Natural killer cell (primary cell): ENCODE data around the gene POLRMT. TPM values are rescaled to one million over a fixed set of nuclear protein-coding genes. Genes with fewer than 3 reads are reported as not detected.
A peak's percentile ranks its signal among the peaks of the same experiment; 100 is the strongest.

ENCODE experiments used
- ATAC-seq, 3 donors: fragments of 150-1000 bp in 2 of 3; fragments of 200-7000 bp in 1 of 3; cut with Tn5 transposase; 1 replicate in 1 of 3; 2 replicates in 2 of 3; pipeline ENCODE4 v1.10.0; 2021; ENCODE audit warnings: mild to moderate bottlenecking in 2 of 3, moderate library complexity in 2 of 3
- DNase-seq, 2 donors: peaks; one replicate each; pipeline versions ENCODE4 v3.0.0 to v3.0.0-alpha.2; 2013 to 2021; ENCODE audit warnings: mixed read lengths in 1 of 2
- H3K27ac ChIP-seq: one replicate; pipeline ENCODE4 v1.5.1; 2013; ENCODE audit warnings: mild to moderate bottlenecking, low read length
- H3K27me3 ChIP-seq: one replicate; pipeline ENCODE4 v1.6.1; 2013; ENCODE audit warnings: low read length; ENCODE audit not compliant: control insufficient read depth, insufficient read depth
- H3K36me3 ChIP-seq: one replicate; pipeline ENCODE4 v1.6.1; 2013; ENCODE audit warnings: low read length; ENCODE audit not compliant: control insufficient read depth, insufficient read depth
- H3K4me1 ChIP-seq: one replicate; pipeline ENCODE4 v1.6.1; 2013; ENCODE audit warnings: low read length; ENCODE audit not compliant: control insufficient read depth, insufficient read depth
- H3K4me3 ChIP-seq: one replicate; pipeline ENCODE4 v1.5.1; 2013; ENCODE audit warnings: low read length
- H3K9me3 ChIP-seq: one replicate; pipeline ENCODE4 v1.6.1; 2013; ENCODE audit warnings: low read length; ENCODE audit not compliant: control insufficient read depth, insufficient read depth
- H3K27ac Mint-ChIP-seq, 2 donors: one replicate each; pipeline ENCODE4 v1.8.0; 2022; ENCODE audit warnings: mild to moderate bottlenecking in 2 of 2, mixed read lengths in 2 of 2, moderate library complexity in 1 of 2
- H3K27me3 Mint-ChIP-seq, 2 donors: one replicate each; pipeline ENCODE4 v1.8.0; 2022; ENCODE audit warnings: low read depth in 2 of 2, mixed read lengths in 2 of 2
- H3K36me3 Mint-ChIP-seq: one replicate; pipeline ENCODE4 v1.8.0; 2022; ENCODE audit warnings: mixed read lengths
- H3K4me1 Mint-ChIP-seq, 2 donors: one replicate each; pipeline ENCODE4 v1.8.0; 2022; ENCODE audit warnings: mixed read lengths in 2 of 2
- H3K4me3 Mint-ChIP-seq: one replicate; pipeline ENCODE4 v1.8.0; 2022; ENCODE audit warnings: mild to moderate bottlenecking, moderate library complexity, mixed read lengths
- H3K9me3 Mint-ChIP-seq, 2 donors: one replicate each; pipeline ENCODE4 v1.8.0; 2022; ENCODE audit warnings: mixed read lengths in 2 of 2
- WGBS: methylation state at CpG from one replicate; pipeline ENCODE4 v1.1.7; 2013; ENCODE audit warnings: missing lambda C conversion rate; ENCODE audit not compliant: insufficient coverage; 5-methylcytosine and 5-hydroxymethylcytosine counted together
- intact Hi-C: fragments of 100-400 bp; cut with micrococcal nuclease; formaldehyde crosslinking; loops from one replicate; pipeline ENCODE4 v1.14.2; 2022
- total RNA-seq, 4 donors: library from RNA; stranded (reverse); fragments of 120-200 nt in 1 of 4; gene quantifications; one replicate each; pipeline versions ENCODE4 v1.2.3 to v1.2.4, GENCODE V29; 2013 to 2022
- TF ChIP-seq, protein P1 (sequence below): fragments of 200-600 bp; IDR thresholded peaks from one replicate; pipeline ENCODE4 v1.8.0; 2022; ENCODE audit warnings: antibody characterized with exemption

Gene POLRMT
- total RNA-seq, 3 donors from 2014 or later (not counting 1 experiment from before 2014, with no cell fraction given): 57.2 to 58.5 (median 57.6) TPM

DNA sequence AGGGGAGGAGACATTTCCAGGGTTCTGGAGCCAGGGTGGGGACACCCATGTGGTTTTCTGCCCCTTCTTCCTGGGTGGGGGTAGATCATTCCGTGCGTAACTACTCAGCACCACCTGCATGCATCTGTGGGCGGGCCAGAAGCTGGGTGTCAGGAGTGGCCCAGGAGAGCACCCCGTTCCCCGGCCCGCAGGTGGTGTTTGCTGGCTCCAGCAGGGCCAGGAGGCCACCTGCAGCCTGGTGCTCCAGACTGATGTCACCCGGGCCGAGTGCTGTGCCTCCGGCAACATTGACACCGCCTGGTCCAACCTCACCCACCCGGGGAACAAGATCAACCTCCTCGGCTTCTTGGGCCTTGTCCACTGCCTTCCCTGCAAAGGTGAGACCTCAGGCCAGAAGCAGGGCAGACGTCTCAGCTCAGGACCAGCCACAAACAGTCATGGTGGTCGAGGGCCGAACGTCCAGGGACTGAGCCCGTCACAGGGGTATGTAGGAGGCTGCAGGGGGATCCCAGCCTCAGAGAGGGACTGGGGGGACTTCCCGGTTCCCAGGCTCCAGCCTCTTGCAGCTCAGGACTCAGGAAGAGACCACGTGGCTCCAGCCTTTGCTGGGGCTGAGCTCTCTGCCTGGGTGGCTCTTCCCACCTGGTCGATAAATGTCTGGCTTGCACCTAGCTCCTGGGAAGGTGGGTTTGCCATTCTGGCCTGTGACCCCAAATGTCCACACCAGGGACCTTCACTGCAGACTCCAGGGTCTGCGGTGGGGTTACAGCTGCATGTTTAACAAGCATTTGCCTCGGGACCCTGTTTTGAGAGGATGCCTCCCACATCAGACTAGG, 44.5 kb upstream of the POLRMT start:
- peaks cover 0 to 12% of the 10 kb centered on the region in 2 donors for H3K27me3 Mint-ChIP-seq
- Histone ChIP-seq H3K36me3 (no peaks in the 10 kb centered on the region), H3K27me3 (peaks cover 24% of the 10 kb centered on the region), H3K4me1 (peaks cover 26% of the 10 kb centered on the region), H3K9me3 (no peaks in the 10 kb centered on the region), H3K4me3 (no peak overlapping the region), H3K27ac (no peak overlapping the region)
- no peaks in the 10 kb centered on the region for H3K9me3 Mint-ChIP-seq
- DNase-seq (no peak), ATAC-seq (no peak)
- H3K36me3 Mint-ChIP-seq: no peaks in the 10 kb centered on the region
- no peak overlapping the region for H3K4me3 Mint-ChIP-seq
- intact Hi-C loops: no loop called here
- H3K4me1 Mint-ChIP-seq: peaks cover 5 to 13% of the 10 kb centered on the region in 2 donors
- H3K27ac Mint-ChIP-seq: no peak overlapping the region
- WGBS: 76% methylated on average over 22 of the region's 22 CpGs
- TF ChIP-seq, protein P1, sequence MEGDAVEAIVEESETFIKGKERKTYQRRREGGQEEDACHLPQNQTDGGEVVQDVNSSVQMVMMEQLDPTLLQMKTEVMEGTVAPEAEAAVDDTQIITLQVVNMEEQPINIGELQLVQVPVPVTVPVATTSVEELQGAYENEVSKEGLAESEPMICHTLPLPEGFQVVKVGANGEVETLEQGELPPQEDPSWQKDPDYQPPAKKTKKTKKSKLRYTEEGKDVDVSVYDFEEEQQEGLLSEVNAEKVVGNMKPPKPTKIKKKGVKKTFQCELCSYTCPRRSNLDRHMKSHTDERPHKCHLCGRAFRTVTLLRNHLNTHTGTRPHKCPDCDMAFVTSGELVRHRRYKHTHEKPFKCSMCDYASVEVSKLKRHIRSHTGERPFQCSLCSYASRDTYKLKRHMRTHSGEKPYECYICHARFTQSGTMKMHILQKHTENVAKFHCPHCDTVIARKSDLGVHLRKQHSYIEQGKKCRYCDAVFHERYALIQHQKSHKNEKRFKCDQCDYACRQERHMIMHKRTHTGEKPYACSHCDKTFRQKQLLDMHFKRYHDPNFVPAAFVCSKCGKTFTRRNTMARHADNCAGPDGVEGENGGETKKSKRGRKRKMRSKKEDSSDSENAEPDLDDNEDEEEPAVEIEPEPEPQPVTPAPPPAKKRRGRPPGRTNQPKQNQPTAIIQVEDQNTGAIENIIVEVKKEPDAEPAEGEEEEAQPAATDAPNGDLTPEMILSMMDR: no peak

DNA sequence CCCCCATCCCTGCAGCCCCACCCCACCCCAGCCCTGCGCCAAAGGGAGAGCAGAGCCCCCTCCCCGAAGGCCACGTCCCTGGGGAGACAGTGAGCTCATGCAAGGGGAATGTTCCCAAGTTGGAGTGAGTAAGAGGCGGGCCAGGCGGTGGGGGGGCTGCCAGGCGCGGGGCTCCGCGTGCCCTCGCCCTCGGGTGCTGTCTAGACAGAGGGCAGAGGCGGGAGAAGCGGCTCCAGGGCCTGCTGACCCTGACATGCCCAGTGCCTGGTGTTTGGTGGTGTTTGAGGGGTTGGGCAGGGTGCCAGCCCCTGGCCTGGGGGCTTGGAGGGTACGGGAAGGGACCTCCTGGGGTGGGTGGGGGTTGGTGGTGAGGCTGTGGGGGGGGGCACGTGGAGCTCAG, 43.9 kb upstream of the POLRMT start:
- WGBS: 24% methylated on average over 13 of the region's 15 CpGs
- Histone ChIP-seq H3K36me3 (no peaks in the 10 kb centered on the region), H3K27me3 (peaks cover 24% of the 10 kb centered on the region), H3K27ac (no peak overlapping the region), H3K4me3 (no peak overlapping the region), H3K9me3 (no peaks in the 10 kb centered on the region), H3K4me1 (peaks cover 26% of the 10 kb centered on the region)
- TF ChIP-seq, protein P1: no peak
- no peak overlapping the region for H3K27ac Mint-ChIP-seq
- H3K9me3 Mint-ChIP-seq: no peaks in the 10 kb centered on the region
- peaks cover 5 to 13% of the 10 kb centered on the region in 2 donors for H3K4me1 Mint-ChIP-seq
- H3K4me3 Mint-ChIP-seq: no peak overlapping the region
- ATAC-seq: no peak
- intact Hi-C loops: no loop called here
- H3K36me3 Mint-ChIP-seq: no peaks in the 10 kb centered on the region
- DNase-seq: no peak
- H3K27me3 Mint-ChIP-seq: peaks cover 0 to 12% of the 10 kb centered on the region in 2 donors

DNA sequence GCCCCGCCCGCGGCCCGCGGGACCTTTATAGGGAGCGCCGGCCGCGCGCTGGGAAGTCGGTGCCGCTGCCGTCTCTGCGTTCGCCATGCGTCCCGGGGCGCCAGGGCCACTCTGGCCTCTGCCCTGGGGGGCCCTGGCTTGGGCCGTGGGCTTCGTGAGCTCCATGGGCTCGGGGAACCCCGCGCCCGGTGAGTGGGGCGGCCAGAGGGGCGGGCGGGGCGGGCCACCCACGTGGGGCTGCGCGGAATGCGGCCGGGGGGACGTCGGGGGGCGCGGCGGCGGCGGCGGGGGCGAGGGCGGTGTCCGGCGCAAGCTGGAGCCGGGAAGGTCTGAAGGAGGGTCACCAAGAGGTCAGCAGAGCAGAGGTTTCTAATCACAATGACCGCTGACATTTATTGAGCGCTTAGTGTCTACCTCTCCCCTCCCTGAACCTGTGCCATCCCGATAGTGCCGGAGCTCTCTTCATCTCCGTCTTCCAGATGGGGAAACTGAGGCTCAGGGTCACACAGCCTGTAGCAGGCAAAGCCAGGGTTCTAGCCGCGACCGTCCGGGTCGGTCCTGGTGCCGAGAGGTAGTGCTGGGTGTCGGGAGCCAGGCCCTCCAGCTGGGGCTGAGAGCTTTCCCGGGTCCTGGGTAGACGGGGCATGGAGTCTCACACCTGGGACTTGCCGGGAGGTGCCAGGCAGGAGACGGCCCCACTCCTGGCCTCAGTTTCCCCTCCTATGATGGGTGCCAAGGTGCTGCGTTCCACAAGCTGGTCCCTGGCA, 43.2 kb upstream of the POLRMT start, which contains the start of gene FSTL3:
Gene FSTL3, plus strand, starts transcription at position 54 of the 767 bp plus-strand sequence. Its CDS starts 32 bp downstream, at position 86.
- H3K4me1 ChIP-seq: peaks cover 23% of the 10 kb centered on the region
- Mint-ChIP-seq H3K27me3 (peaks cover 0 to 12% of the 10 kb centered on the region in 2 donors), H3K27ac (no peak within 1 kb of the TSS), H3K4me1 (peaks cover 5 to 11% of the 10 kb centered on the region in 2 donors), H3K4me3 (peak within 1 kb of the TSS; percentile 25), H3K9me3 (no peaks in the 10 kb centered on the region), H3K36me3 (no peaks in the 10 kb centered on the region)
- H3K36me3 ChIP-seq: no peaks in the 10 kb centered on the region
- no peaks in the 10 kb centered on the region for H3K9me3 ChIP-seq
- no peak within 1 kb of the TSS for H3K27ac ChIP-seq
- TF ChIP-seq, protein P1: no peak
- intact Hi-C loops: no loop called here
- H3K27me3 ChIP-seq: peaks cover 26% of the 10 kb centered on the region
- no peak for DNase-seq
- H3K4me3 ChIP-seq: no peak within 1 kb of the TSS
- ATAC-seq: no peak
- 12% methylated on average over 63 of the region's 63 CpGs for WGBS
